ENCODE results near the gene KAT14.
"Not testable (repeated sequence)": the region's sequence is repeated elsewhere in the genome, so short reads cannot be mapped to it uniquely, and the experiment has no call there.

DNA sequence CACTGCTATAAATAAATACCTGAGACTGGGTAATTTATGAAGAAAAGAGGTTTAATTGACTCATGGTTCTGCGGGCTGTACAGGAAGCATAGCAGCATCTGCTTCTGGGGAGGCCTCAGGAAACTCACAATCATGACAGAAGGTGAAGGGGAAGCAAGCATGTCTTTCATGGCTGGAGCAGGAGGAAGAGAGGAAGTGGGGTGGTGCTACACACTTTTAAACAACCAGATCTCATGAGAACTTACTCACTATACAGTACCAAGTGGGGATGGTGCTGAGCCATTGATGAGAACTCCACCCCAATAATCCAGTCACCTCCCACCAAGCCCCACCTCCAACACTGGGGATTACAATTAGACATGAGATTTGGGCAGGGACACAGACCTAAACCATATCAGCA lies 9.1 kb upstream of the KAT14 start:
- not testable (repeated sequence) for TF ChIP-seq CTCF, POLR2A, POLR2AphosphoS5, EP300 (IDR thresholded peaks at IDR 0.05)
